ENCODE measurements around the gene SLC35A4.

DNA sequence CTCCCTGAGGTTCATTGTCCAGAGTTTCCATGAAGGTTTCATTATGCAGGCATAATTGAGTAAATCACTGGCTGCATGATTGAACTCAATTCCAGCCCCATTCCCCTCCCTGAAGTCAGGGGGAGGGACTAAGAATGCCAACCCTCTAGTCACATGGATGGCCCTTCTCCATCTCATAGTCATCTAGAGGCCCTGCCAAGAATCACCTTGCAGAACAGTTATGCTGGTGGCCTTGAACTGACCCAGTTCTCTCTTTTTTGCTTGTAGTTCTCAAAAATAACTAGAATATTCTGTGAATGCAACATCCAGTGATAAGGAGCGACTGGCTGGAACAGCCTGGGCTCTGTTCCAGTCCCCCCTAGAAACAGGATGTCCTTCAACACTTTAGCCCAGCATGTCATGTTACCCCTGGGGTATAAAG is 31.7 kb downstream of the SLC35A4 start:
- TF ChIP-seq, protein P1, sequence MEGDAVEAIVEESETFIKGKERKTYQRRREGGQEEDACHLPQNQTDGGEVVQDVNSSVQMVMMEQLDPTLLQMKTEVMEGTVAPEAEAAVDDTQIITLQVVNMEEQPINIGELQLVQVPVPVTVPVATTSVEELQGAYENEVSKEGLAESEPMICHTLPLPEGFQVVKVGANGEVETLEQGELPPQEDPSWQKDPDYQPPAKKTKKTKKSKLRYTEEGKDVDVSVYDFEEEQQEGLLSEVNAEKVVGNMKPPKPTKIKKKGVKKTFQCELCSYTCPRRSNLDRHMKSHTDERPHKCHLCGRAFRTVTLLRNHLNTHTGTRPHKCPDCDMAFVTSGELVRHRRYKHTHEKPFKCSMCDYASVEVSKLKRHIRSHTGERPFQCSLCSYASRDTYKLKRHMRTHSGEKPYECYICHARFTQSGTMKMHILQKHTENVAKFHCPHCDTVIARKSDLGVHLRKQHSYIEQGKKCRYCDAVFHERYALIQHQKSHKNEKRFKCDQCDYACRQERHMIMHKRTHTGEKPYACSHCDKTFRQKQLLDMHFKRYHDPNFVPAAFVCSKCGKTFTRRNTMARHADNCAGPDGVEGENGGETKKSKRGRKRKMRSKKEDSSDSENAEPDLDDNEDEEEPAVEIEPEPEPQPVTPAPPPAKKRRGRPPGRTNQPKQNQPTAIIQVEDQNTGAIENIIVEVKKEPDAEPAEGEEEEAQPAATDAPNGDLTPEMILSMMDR (conservative IDR thresholded peaks at IDR 0.05 in 1 of 2, IDR thresholded peaks at IDR 0.05 in 1 of 2; ENCODE audit: extremely low read depth in 1 of 2, insufficient read depth in 1 of 2, low read depth in 1 of 2, low read length in 2 of 2), result no peak
- no peak for TF ChIP-seq EZH2 (IDR thresholded peaks at IDR 0.05; ENCODE audit: borderline replicate concordance, low read length)

All from mammary epithelial cell (primary cell).